GM21786 (cell line): ENCODE results near the gene MCOLN2.
"Not testable (repeated sequence)": the region's sequence is repeated elsewhere in the genome, so short reads cannot be mapped to it uniquely, and the experiment has no call there.

Source experiments
- ATAC-seq: cut with Tn5 transposase; IDR thresholded peaks from one replicate; pipeline ENCODE4 v1.9.1; 2021; ENCODE audit not compliant: unreplicated experiment

MCOLN2 gene

GRCh38 chr1:84944767-84945486 is 52.0 kb downstream of the MCOLN2 start:
- peak; percentile 81 for ATAC-seq

GRCh38 chr1:84941843-84942242 is 55.1 kb downstream of the MCOLN2 start:
- ATAC-seq = no peak

GRCh38 chr1:84940481-84940880 is 56.4 kb downstream of the MCOLN2 start:
- ATAC-seq = no peak

- ATAC-seq = no peak
These were observed 57.2 kb downstream of the MCOLN2 start for GRCh38 chr1:84939761-84940160.

GRCh38 chr1:84939151-84939550 is 57.8 kb downstream of the MCOLN2 start:
- ATAC-seq = no peak

GRCh38 chr1:84936116-84936810 is 60.6 kb downstream of the MCOLN2 start:
- ATAC-seq = no peak

- ATAC-seq = no peak
These were observed 63.8 kb downstream of the MCOLN2 start for GRCh38 chr1:84933011-84933611.

- no peak for ATAC-seq
These were observed 66.1 kb downstream of the MCOLN2 start for GRCh38 chr1:84930831-84931230.

GRCh38 chr1:84930329-84930728 is 66.6 kb downstream of the MCOLN2 start:
- no peak for ATAC-seq

- no peak for ATAC-seq
These were observed 67.3 kb downstream of the MCOLN2 start for GRCh38 chr1:84929581-84929980.

GRCh38 chr1:84928979-84929378 is 67.9 kb downstream of the MCOLN2 start:
- no peak for ATAC-seq

- ATAC-seq = no peak
These were observed 73.6 kb downstream of the MCOLN2 start for GRCh38 chr1:84923317-84923716.

- ATAC-seq = no peak
These were observed 76.8 kb downstream of the MCOLN2 start for GRCh38 chr1:84920159-84920558.

- ATAC-seq = no peak
These were observed 77.4 kb downstream of the MCOLN2 start for GRCh38 chr1:84919461-84919970.

- ATAC-seq = no peak
These were observed 78.1 kb downstream of the MCOLN2 start for GRCh38 chr1:84918726-84919336.

- ATAC-seq = no peak
These were observed 80.0 kb downstream of the MCOLN2 start for GRCh38 chr1:84916897-84917296.

GRCh38 chr1:84913555-84913892 is 83.4 kb downstream of the MCOLN2 start:
- no peak for ATAC-seq

GRCh38 chr1:84912726-84913554 is 84.0 kb downstream of the MCOLN2 start:
- no peak for ATAC-seq

- not testable (repeated sequence) for ATAC-seq
These were observed 88.0 kb downstream of the MCOLN2 start for GRCh38 chr1:84908746-84909464.
